ENCODE results near the gene EEF1AKMT4.

EEF1AKMT4 gene

GRCh38 chr3:184236033-184236410 is 13.4 kb upstream of the EEF1AKMT4 start:
- DNase-seq: no peak

- no peak for DNase-seq
These were observed 12.8 kb upstream of the EEF1AKMT4 start for GRCh38 chr3:184236636-184237035.

- DNase-seq: no peak
These were observed 12.3 kb upstream of the EEF1AKMT4 start for GRCh38 chr3:184237211-184237610.

GRCh38 chr3:184237807-184238206 is 11.7 kb upstream of the EEF1AKMT4 start:
- no peak for DNase-seq

- DNase-seq: no peak
These were observed 11.1 kb upstream of the EEF1AKMT4 start for GRCh38 chr3:184238246-184238818.

GRCh38 chr3:184239221-184239620 is 10.3 kb upstream of the EEF1AKMT4 start:
- no peak for DNase-seq

GRCh38 chr3:184239708-184240107 is 9.8 kb upstream of the EEF1AKMT4 start:
- DNase-seq: no peak

GRCh38 chr3:184240384-184241140 is 8.9 kb upstream of the EEF1AKMT4 start:
- DNase-seq: no peak

GRCh38 chr3:184241141-184241446 is 8.4 kb upstream of the EEF1AKMT4 start:
- no peak for DNase-seq

GRCh38 chr3:184241447-184242296 is 7.8 kb upstream of the EEF1AKMT4 start:
- DNase-seq: no peak

GRCh38 chr3:184242297-184242685 is 7.2 kb upstream of the EEF1AKMT4 start:
- no peak for DNase-seq

- DNase-seq: peak; percentile 83
These were observed 739 bp upstream of the EEF1AKMT4 start, which contains the start of gene ALG3 for GRCh38 chr3:184248454-184249411. Gene ALG3, minus strand, starts transcription at chr3:184248962. Its CDS starts 22 bp downstream, at chr3:184248940.

GRCh38 chr3:184250167-184250828 is 826 bp downstream of the EEF1AKMT4 start:
- peak; percentile 90 for DNase-seq

- DNase-seq: no peak
These were observed 6.0 kb downstream of the EEF1AKMT4 start for GRCh38 chr3:184255291-184256039.

- DNase-seq: no peak
These were observed 7.8 kb downstream of the EEF1AKMT4 start for GRCh38 chr3:184257083-184257915.

- no peak for DNase-seq
These were observed 9.5 kb downstream of the EEF1AKMT4 start for GRCh38 chr3:184258926-184259325.

- DNase-seq: no peak
These were observed 10.0 kb downstream of the EEF1AKMT4 start for GRCh38 chr3:184259396-184259877.

GRCh38 chr3:184259878-184260723 is 10.6 kb downstream of the EEF1AKMT4 start:
- no peak for DNase-seq

GRCh38 chr3:184260724-184261269 is 11.3 kb downstream of the EEF1AKMT4 start:
- DNase-seq: no peak

All from activated T-cell treated with anti-CD3 and anti-CD28 coated beads for 4 hours (primary cell).